NCI-H2196 treated with DMSO at 0.1 percent for 48 hours (cell line): ENCODE measurements around the gene PLPP3.
A peak's percentile ranks its signal among the peaks of the same experiment; 100 is the strongest.

ENCODE experiments used
- DNase-seq: peaks from one replicate; lab custom pipeline; 2025; ENCODE audit not compliant: unreplicated experiment; lab: John Stamatoyannopoulos, UW

PLPP3 gene

DNA sequence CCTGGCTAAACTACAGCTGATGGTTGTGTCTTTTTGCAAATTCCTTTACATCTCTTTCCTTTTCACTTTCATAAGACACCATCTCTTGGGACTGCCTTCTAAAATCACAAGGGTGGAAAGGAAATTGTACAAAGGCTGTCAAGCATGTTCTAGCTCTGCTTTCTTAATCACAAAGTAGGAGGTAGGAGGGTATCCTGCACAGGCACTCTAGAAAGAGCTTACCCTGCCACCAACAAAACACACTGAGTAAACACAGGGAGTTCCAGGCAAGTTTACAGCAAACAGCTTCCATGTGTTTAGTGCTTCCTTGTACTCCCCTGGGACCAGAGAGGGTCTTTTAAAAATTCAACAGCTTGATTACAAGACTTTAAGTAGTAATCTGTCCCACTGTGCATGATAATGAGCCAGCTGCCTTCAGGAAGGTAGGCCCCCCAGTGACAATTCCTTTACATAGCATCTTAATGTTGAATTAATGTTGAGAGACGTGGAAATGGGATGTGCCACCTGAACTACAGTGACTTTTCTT is 2.4 kb downstream of the PLPP3 start:
- peak; percentile 34 for DNase-seq

DNA sequence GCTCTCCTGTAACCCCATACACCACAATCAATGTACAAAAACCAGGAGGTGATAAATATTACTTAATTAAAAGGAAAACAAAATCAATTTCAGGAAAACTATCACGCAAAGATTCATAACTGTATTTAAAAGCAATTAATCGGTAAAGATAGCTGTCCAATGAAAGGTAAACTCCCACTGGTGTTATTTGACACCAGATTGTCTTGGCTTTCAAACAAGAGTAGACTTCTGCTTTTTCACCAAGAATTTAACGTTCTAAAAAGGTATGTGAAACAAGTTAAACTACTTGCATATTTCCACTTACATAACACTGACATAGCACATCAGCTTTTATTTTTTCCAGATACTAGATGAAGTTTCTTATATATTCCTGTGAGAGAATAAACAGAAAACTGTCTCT is 3.5 kb downstream of the PLPP3 start:
- no peak for DNase-seq

DNA sequence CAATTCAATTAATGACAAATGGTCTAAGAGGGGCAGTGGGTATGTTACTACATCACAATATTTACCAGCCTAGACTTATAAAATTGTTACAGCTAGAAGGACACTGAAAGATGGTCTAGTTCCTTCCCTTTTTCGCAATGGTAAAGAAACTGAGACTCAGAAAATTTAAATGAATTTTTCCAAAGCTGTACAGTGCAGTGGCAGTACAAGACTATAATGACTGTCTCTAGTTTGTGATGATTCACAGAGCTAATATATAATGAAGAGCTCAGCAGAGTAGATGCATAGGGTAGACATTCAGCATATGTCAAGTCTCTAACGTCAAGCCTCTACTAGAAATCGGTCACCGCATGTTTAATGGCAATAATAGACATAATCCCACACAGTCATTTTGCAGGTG is 4.6 kb downstream of the PLPP3 start:
- no peak for DNase-seq

DNA sequence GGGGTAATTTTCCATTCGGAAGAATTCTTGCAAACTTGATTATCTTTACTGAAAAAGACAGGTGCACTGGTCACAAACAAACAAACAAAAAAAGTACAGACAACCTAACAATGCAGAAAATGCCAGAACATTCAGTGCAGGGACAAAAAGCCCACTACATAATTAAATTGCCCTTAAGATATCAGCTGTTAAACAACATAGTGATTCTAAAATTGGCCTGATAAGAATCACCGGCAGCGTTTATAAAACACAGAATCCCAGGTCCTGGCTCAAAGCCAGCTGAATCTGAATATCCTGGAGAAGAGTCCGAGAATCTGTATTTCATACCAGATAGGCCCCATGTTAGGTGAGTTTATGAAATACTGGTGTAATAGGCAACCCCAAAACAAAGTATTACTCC is 6.1 kb downstream of the PLPP3 start:
- no peak for DNase-seq

DNA sequence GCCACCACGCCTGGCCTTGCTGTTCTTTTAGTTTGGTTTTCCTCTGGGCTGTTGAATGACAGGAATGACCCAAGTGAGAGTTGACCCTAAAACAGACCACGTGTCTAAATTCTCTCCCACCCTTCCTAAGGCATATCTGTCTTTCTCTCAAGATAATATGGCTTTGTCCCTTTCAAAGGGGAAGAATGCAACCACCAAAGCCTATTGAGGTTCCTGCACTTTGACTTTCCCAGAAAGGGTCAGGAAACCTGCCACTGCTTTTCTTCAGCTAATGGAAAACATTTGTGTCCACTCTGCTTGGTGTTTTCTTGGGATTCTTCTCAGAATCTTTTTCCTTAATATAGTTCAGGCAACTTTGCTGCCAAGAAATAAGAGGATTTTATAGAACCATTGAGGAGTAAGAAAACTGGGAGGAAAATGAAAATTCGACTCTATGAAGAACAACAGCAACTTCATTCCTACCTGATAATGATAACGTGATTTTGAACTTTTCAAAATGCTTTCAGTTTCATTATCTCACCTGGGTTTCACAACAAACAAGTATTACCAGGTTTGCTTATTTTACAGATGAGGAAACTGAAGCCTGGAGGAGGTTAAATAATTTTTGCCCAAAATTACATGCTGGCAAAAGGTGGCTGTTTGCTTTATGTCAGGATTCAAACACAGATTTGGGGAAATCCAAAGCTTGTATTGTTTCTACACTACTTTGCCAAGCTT is 6.9 kb downstream of the PLPP3 start:
- DNase-seq: no peak

DNA sequence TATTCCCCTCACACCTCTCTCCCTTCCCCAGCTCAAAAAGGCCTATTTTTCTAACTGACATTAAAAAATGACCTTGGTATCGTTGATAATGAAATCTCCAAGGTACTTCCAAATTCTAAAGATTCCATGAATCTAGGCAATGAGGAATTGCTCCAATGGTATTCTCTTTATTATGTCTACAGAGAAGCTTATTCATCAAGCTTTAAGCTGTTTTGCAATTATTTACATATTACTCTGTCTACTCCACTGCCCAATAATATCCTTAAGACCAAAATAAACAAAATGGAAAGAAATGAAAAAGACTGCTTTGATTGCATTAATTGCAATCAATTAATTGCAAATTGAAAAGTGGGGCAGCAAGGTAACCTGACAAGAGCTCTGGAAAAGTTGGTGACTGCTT is 7.9 kb downstream of the PLPP3 start:
- DNase-seq: no peak

DNA sequence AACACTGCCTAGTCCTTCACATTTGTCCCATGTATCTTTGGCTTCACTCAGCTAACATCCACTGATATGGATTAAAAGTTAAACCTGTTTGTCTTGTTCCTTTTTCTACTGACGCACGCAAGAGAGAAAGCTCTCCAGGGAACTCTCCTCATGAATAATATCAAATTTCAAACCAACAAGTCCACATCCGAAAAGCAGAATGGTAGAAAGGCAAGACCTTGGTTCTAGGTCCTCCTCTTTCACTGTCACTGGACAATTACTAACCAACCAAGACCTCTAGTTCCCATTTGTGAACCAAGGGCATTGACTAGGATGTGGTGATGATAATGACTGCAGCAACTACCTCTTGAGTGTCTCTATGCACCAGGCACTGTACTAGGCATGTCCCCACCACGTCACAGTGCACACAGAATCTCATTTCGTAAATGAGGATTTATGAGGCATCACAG is 8.4 kb downstream of the PLPP3 start:
- no peak for DNase-seq

DNA sequence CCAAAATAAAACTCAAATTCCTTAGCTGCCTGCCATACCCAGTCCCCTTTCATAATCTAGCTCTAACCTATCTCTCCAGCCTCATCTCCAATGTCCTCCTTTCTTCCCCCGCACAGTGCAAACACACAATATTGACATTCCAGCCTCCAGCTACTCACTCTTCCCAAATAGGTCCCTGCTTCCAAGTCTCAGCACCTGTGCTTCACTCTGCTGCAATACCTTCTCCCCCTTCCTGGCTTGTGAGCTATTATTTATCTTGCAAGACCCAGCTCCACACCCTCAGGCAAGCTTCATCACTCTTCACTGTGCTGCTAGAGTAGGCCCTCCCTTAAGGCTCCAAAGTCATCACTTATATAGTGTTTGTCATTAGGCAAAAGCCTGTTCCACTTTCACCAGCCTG is 9.7 kb downstream of the PLPP3 start:
- DNase-seq: peak; percentile 49

DNA sequence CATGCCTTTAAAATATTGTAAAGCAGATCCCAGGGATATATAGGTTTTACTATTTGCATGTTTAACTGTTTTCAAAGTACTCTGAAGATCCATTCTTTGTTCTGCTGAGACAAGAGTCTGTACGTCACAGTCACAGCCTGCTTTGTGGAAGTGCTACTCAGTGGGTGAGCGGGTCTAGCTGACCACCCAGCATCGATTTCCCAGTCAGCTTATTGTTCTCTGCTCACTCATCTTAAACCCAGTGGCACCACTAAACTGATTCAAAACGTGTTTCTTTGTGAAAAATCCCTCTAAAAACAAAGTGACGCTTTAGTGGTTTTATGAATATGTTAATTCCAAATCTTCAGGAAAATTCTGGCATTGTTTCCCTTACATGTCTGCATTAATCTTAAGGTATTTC is 12.4 kb downstream of the PLPP3 start:
- no peak for DNase-seq

DNA sequence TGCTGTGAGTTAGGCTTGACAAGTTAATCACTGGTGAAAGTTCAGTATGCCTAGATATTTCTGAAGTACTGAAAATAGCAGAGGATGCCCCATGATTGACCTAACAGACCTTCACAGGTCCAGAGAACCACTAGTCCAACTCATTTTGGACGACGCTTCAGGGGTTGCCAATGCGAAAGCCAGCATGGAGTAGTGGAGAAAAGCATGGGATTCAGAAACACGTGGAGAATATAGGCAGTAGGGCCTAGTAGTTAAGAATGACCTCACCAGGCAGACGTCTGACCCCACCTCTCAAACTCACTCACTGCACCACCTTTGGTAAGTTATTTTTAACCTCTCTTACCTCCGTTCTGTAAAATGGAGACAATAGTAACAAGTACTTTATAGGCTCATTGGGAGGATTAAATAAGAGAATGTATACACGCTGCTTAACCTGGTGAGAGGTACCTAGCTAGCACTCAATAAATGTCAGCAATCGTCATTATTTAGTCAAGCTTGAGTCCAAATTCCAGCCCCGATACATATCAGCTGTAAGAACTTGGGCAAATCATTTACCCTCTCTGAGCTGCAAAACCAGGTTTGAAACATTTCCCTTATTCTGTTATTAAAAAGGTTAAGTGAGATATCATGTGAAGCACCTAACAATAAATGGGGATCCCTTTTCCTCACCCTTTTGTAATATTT is 13.2 kb downstream of the PLPP3 start:
- no peak for DNase-seq

DNA sequence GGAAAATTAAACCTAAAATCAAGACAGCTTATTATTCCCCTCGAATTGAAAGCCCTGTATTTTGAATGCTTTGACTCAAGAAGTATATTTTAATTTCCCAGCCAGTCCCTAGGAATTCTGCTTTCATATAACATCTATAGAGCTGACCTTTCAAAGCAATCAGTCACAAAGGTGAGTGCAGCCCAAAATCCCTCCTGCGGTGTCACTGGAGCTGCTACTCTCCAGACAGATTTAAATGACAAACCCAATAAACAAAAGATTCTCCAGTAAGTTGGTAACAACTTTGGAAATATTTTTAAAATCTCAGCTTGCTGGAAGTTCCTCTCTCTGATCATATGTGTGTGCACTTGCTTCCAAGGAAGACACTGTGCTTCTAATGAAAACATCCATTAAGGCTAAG is 14.7 kb downstream of the PLPP3 start:
- no peak for DNase-seq

DNA sequence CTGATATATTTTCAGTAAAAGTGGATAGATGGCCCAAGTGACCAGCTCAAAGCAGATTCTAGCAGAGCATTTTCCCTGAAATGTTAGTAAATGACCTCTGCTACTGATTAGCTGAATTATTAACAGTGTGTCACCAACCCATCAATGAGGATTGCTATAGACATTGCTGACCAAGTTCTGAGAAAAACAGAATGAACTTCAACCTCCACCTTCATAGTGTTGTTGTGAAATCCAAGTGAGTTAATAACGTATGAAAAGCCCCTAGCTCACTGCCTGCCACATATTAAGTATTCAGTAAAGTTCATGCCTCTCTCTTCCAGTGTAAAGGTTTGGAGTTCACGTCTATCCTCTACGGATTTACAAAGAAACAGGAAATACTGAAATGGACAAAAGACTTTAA is 15.8 kb downstream of the PLPP3 start:
- no peak for DNase-seq

DNA sequence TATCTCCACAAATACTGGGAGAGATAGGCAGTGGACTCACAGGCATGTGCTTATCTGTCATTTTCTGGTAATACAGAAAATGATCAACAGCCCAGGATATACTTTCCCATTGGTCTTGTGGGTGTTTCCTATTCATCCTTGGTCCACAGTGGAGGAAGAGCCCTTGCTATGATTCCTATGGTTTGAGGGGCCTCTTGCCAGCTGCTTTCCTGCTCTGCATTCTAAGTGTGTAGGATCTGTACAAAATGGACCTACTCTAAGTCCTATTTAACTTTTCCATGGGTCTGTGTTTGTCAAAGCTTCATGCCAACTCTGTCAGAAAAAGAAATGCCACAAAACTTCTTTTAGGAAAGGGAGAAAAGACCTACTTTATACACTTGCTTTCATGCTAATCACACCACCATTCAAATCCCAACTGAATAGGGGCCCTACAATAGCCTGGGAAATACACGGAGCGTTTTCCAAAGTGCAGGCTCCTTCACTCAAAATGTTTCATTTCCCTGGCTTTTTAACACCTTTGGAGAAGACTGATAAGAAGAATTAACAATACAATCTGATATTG is 16.4 kb downstream of the PLPP3 start:
- no peak for DNase-seq

DNA sequence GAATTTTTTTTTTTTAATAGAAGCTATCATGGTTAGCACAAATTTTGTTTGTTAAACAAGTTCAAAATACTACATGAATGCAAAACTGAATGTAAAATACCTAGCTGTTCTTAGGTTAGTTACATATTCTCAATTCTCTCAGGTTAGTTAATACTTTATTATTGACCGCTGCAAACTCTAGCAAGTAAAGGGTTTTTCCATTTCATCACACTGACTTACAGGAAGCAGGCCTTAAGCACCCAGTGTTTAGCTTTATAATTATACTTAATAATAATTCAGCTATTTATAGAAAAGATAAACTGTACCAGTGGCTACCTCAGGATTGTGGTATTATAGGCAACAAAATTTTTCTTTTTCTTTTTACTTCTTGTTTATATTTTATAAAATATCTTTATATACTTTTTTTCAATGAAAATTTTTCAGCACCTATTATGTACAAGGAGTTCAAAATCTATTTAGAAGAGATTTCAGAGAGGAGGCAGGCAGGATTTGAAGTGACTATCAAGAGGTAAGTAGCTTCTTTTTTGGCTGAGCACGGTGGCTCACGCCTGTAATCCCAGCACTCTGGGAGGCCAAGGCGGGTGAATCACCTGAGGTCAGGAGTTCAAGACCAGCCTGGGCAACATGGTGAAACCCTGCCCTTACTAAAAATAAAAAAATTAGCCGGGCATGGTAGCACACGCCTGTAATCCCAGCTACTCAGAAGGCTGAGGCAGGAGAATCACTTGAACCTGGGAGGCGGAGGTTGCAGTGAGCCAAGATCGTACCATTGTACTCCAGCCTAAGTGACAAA is 17.9 kb downstream of the PLPP3 start:
- no peak for DNase-seq

DNA sequence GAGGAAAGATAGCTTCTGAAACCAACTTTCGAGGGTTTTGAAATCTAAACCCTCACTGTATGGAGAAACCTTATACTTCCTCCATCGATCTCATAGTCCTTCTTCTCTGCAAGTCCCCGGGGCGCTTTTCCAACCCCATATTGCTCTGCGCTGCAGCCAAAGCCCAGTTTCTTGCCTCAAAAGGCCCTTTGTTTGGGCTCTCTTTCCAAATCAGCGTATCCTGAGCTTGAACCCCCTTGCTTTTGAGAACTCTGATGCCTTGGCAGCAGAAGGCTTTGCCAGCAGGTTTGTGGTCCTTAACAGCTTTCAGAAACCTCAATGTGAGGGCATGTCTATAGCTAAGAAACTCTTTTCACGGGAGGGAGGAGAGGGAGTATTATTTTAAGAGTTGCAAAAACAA is 21.6 kb downstream of the PLPP3 start:
- no peak for DNase-seq

DNA sequence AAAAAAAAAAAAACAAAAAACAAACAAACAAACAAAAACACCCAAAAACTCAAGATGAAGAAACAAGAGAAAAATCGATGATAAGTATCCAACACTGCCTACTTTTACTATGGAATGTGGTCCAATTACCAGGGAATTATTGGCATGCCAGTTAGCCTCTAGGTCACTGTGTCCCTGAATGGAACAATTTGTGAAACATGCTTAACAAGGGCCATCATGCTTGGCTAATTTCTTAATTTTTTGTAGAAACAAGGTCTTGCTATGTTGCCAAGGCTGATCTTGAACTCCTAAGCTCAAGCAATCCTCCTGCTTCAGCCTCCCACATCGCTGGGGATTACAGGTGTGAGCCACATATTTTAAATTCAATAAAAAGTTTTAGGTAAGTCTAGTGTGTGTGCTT is 23.9 kb downstream of the PLPP3 start:
- DNase-seq: no peak

DNA sequence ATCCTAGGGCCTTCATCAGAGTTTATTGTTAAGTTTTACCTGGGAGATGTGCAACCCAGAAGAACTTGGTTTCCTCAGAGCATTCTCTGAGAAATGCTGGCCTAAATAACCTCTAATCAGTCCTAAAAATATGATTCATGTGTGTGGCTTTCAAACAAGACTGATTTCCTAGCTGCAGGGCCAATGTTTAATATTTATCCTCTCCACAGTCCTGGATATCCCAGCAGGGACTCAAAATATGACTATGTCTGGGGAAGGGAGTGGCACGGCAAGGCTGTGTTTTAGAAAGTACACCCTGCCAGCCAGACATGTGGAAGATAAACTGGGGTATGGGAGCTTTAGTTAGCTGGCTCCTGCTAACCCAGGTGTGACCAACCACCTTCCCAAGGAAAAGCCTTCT is 26.3 kb downstream of the PLPP3 start:
- no peak for DNase-seq

DNA sequence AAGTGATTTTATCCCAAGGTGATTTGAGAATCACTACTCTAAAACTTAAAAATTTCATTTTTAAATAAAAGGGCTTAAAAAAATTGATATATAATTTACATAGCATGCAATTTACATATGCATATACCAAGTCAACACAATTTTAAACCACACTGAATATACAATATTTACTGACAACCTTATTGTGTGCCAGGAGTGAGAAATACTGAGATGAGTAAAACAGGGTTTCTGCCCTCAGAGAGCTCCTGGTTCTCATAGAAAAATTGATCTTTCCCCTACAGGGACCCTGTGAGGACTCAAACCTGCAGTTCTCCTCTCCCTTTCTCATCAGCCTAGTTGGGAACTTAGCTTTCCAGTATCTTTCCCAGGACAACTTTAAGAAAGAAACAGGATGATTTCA is 27.0 kb downstream of the PLPP3 start:
- DNase-seq: no peak

DNA sequence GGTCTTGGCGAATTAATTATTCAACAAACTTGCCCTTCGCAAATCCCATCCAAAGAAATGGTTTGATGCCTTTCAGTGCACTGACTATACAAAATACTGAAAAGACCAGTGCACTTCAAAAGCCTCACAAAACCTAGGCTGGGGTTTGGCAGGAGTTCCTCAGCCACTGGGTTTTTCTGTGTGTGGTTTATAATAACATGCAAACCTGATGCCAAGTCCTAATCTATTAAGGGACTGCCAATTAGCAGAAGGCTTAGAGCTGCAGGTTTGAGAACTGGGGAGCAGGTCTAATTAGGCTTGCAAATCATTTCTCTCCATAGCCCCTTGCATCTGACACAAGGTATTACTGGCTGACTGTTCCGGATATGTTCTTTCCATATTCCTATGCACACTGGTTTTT is 27.7 kb downstream of the PLPP3 start:
- DNase-seq: peak; percentile 22

DNA sequence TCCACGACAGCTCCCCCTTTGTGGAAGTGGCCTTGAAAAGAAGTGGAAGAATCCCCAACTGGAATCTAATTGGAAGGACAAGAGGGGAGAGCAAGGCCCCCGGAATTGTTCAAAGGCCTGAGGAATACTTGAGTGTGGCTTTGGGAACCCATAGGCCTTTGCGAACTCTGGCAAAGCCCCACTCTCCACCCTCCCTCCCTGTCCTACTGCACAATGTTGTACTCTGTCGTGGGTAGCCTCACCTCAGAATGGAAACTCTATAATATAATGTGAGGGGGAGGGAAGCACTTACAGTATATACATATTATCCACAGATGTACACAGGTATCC is 28.5 kb downstream of the PLPP3 start:
- DNase-seq: no peak

DNA sequence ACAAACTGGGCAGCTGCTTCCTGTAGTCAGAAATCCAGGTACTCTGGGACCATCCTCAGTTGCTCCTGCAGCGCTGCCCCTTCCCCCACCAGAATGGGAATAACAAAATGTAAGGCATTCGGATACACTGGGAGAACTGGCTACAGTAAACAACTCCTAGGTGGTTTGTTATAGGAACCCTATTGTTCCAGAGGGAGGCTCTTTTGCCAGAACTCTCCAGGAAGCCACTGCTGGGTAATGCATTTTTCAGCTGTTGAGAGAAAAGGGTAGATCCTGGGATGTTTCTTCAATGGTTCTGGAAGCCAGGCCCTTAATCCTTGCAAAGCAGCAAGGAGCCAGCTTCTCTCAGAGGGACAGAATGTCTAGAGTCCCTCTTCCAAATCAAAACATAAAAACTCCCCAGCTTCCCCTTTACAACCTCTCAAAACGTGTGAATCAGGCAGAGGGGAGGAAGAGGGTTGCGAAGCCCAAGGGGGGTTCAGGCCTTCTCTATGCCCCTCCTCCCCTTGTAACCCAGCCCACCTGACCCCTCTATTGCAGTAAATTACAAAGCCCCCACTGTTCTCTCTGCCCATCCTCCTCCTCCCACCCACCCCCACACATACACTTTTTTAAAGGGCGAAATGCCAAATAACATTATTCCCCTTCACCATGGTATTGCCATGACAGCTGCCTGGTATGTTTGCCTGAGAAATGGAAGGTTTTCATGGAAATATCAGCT is 29.1 kb downstream of the PLPP3 start:
- no peak for DNase-seq
